Measurements from ENCODE around the gene MYZAP. TPM values are rescaled to one million over a fixed set of nuclear protein-coding genes. Genes with fewer than 3 reads are reported as not detected.

MYZAP gene
- total RNA-seq, 1 experiment from 2014 or later: 5.9 TPM

DNA sequence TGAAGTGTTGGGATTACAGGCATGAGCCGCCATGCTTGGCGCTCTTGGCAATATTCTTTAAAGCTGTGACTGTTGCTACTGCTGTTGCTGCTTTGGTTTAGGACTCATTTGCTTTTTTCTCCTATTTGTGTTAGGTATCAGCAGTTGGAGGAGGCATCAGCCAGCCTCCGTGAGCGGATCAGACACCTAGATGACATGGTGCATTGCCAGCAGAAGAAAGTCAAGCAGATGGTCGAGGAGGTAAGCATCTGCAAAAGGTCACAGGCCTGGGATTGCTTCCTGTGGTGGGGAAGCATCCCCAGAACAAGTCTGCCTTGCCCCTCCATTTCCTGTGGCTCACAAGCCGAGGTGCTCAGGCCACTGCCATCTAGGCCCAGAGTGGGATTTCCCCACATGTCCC, 47.6 kb downstream of the MYZAP start:
- Histone ChIP-seq H3K4me1 (replicated peaks; ENCODE audit: insufficient read depth) (no peaks in the 10 kb centered on the region), H4K20me1 (ENCODE audit: insufficient read depth) (no peaks in the 10 kb centered on the region), H3K27ac (no peak overlapping the region), H3F3A (ENCODE audit: insufficient read depth, low read depth) (no peaks in the 10 kb centered on the region), H3K9me2 (ENCODE audit: insufficient read depth) (no peaks in the 10 kb centered on the region), H2AFZ (no peak overlapping the region), H3K4me3 (no peak overlapping the region), H3K27me3 (ENCODE audit: insufficient read depth, low read depth) (no peaks in the 10 kb centered on the region), H3K9me3 (ENCODE audit: insufficient read depth, low read depth) (no peaks in the 10 kb centered on the region), H3K79me2 (ENCODE audit: low read depth) (no peaks in the 10 kb centered on the region), H3K36me3 (ENCODE audit: low read depth) (no peaks in the 10 kb centered on the region), H3K4me2 (no peak overlapping the region)
- intact Hi-C loops (cut with micrococcal nuclease; ENCODE audit: unreplicated experiment): no loop called here
- no peak for DNase-seq
- POLR2A ChIA-PET (ENCODE audit: unreplicated experiment): no interaction called here
- TF ChIP-seq, protein P1, sequence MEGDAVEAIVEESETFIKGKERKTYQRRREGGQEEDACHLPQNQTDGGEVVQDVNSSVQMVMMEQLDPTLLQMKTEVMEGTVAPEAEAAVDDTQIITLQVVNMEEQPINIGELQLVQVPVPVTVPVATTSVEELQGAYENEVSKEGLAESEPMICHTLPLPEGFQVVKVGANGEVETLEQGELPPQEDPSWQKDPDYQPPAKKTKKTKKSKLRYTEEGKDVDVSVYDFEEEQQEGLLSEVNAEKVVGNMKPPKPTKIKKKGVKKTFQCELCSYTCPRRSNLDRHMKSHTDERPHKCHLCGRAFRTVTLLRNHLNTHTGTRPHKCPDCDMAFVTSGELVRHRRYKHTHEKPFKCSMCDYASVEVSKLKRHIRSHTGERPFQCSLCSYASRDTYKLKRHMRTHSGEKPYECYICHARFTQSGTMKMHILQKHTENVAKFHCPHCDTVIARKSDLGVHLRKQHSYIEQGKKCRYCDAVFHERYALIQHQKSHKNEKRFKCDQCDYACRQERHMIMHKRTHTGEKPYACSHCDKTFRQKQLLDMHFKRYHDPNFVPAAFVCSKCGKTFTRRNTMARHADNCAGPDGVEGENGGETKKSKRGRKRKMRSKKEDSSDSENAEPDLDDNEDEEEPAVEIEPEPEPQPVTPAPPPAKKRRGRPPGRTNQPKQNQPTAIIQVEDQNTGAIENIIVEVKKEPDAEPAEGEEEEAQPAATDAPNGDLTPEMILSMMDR (conservative IDR thresholded peaks at IDR 0.05): no peak
- TF ChIP-seq EZH2 (IDR thresholded peaks at IDR 0.05; ENCODE audit: low read depth): no peak
- BruUV-seq (replicated peaks): no TSS peak
- CTCF ChIA-PET: no interaction called here

DNA sequence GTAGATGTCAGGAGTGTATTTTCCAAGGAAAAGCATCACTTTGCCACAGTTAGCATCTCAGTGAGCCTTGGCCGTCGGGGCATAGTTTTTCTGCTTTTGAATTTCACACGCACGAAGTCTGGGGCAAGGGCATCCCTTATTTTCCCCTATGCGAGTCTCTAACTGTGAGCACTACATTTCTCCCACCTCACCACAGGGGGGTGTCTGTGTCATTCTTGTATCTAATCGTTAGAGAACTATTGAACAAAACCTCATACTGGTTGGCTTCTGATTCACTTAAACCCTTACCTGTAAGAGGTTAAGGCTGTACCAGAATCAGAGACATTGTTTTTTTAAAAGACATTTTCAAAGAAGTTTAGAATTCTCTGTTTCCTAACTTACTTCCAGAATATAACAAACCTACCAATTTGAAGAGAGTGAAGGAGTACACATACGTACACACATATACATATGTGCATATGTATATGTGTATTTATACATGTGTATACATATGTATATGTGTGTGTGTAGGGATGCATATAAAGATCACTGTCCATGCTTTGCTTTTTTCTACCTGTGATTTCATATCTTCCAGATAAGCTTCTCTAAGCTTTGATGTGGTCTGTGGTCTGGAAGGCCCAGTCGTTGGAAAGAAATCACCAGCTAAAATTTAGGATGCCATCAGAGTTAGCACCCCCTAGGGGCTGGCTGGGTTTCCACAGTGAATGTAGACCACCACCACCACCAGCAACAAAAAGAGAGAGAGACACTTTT, 49.4 kb downstream of the MYZAP start:
- H3K4me2 ChIP-seq: no peak overlapping the region
- no TSS peak for BruUV-seq (replicated peaks)
- H3K4me3 ChIP-seq: no peak overlapping the region
- H2AFZ ChIP-seq: no peak overlapping the region
- intact Hi-C loops (cut with micrococcal nuclease; ENCODE audit: unreplicated experiment): loop anchor here (10.0 kb wide), 1 partner anchor 434 kb away; no protein-coding TSS in a partner anchor
- no peak overlapping the region for H3K27ac ChIP-seq
- no peaks in the 10 kb centered on the region for H3K27me3 ChIP-seq (ENCODE audit: insufficient read depth, low read depth)
- H4K20me1 ChIP-seq (ENCODE audit: insufficient read depth): no peaks in the 10 kb centered on the region
- H3K36me3 ChIP-seq (ENCODE audit: low read depth): no peaks in the 10 kb centered on the region
- DNase-seq: peak in 1 of 2 experiments; percentile 2
- no peaks in the 10 kb centered on the region for H3F3A ChIP-seq (ENCODE audit: insufficient read depth, low read depth)
- no peaks in the 10 kb centered on the region for H3K79me2 ChIP-seq (ENCODE audit: low read depth)
- H3K9me3 ChIP-seq (ENCODE audit: insufficient read depth, low read depth): no peaks in the 10 kb centered on the region
- no peaks in the 10 kb centered on the region for H3K9me2 ChIP-seq (ENCODE audit: insufficient read depth)
- POLR2A ChIA-PET (ENCODE audit: unreplicated experiment): interaction anchor here (0.7 kb wide), 1 partner anchor 50 kb away, joined by 4 read pairs; no protein-coding TSS in a partner anchor
- CTCF ChIA-PET: no interaction called here
- TF ChIP-seq EZH2 (IDR thresholded peaks at IDR 0.05; ENCODE audit: low read depth): no peak
- TF ChIP-seq, protein P1 (conservative IDR thresholded peaks at IDR 0.05): peak; percentile 40; the same call in 1 of the 2 replicates
- no peaks in the 10 kb centered on the region for H3K4me1 ChIP-seq (replicated peaks; ENCODE audit: insufficient read depth)

DNA sequence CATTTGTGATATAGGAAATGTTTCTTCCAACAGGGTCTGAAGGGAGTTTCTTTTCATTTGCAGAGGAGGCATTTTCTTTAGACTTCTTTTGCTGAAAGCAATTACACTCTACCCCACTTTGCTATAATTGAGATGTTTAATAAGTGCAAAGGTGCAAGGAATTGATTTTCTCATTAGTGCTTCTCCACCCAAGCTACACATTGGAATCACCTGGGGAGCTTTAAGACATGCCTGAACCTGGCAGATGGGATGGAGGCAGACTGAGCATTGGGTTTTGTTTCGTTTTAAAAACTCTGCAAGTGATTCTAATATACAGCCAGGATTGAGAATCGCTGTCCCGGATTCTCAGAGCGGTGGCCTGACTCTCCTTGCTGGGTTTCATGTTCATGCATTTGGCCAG, 52.1 kb downstream of the MYZAP start:
- TF ChIP-seq EZH2 (IDR thresholded peaks at IDR 0.05; ENCODE audit: low read depth): no peak
- TF ChIP-seq, protein P1 (conservative IDR thresholded peaks at IDR 0.05): no peak
- Histone ChIP-seq H3K36me3 (ENCODE audit: low read depth) (no peaks in the 10 kb centered on the region), H3K9me3 (ENCODE audit: insufficient read depth, low read depth) (no peaks in the 10 kb centered on the region), H3K4me3 (no peak overlapping the region), H3K27ac (no peak overlapping the region), H3F3A (ENCODE audit: insufficient read depth, low read depth) (no peaks in the 10 kb centered on the region), H3K9me2 (ENCODE audit: insufficient read depth) (no peaks in the 10 kb centered on the region), H3K4me2 (no peak overlapping the region), H3K27me3 (ENCODE audit: insufficient read depth, low read depth) (no peaks in the 10 kb centered on the region), H3K4me1 (replicated peaks; ENCODE audit: insufficient read depth) (no peaks in the 10 kb centered on the region), H4K20me1 (ENCODE audit: insufficient read depth) (no peaks in the 10 kb centered on the region), H2AFZ (no peak overlapping the region), H3K79me2 (ENCODE audit: low read depth) (no peaks in the 10 kb centered on the region)
- no TSS peak for BruUV-seq (replicated peaks)
- intact Hi-C loops (cut with micrococcal nuclease; ENCODE audit: unreplicated experiment): loop anchor here (10.0 kb wide), 1 partner anchor 431 kb away; no protein-coding TSS in a partner anchor
- ChIA-PET POLR2A (ENCODE audit: unreplicated experiment) (no interaction called here), CTCF (no interaction called here)
- DNase-seq: no peak

All from PC-9 (cell line).